Activated CD4-positive, alpha-beta T cell treated with anti-CD3 and anti-CD28 coated beads, Interleukin-2, amount 50 U/mL, for 24 hours (primary cell): ENCODE results near the gene PRR35.

Experiments
- DNase-seq, 2 donors: peaks; one replicate each; pipeline ENCODE4 v3.0.0-alpha.2; 2020; ENCODE audit warnings: low read depth in 1 of 2, low spot score in 1 of 2

The PRR35 gene

DNA sequence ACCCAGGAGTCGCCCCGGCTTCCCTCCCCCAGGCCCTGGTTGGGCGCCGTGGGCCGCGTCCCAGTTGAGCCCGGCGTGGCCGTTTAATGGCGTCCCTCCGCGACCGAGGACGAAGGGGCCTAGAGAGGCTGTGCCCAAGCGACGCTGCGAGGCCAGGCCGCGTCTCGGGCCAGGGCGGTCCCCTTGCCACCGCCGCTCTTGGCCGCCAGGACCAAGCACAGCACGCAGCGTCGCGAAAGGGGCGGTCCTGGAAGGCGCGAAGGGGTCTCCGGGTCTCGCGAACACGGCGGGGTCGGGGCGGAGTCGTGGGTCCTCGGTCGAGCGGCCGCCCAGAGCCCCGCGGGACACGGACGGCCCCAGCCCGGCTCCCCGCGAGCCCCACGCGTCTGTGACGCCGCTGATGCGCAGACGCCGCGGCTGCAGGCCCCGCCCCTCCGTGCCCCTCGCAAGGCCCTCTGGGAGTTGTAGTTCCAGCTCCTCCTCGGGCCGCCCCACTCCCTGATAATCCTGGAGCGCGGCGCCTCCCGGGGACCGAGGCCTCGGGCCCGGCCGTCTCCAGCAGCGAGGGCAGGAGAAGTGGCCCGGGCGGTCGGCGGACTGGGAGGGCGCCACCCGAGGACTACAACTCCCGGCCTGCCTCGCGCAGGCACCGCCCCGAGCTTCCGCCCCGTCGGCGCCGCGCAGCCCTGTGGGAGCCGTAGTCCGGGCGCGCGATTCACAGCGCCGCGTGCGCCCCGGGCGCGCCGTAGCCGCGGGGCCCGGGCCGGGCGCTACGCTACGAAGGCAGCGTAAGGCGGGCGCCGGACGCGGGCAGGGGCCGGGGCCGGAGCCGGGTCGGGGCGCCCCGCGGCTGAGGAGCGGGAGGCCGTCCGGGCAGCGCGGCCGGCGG is 32.9 kb upstream of the PRR35 start, which contains the start of gene CAPN15:
Gene CAPN15 (plus strand): TSS at position 698 of the 889 bp plus-strand sequence. CDS start 19,127 bp downstream, outside the sequence.
- DNase-seq: peak; percentile 80 to 81

DNA sequence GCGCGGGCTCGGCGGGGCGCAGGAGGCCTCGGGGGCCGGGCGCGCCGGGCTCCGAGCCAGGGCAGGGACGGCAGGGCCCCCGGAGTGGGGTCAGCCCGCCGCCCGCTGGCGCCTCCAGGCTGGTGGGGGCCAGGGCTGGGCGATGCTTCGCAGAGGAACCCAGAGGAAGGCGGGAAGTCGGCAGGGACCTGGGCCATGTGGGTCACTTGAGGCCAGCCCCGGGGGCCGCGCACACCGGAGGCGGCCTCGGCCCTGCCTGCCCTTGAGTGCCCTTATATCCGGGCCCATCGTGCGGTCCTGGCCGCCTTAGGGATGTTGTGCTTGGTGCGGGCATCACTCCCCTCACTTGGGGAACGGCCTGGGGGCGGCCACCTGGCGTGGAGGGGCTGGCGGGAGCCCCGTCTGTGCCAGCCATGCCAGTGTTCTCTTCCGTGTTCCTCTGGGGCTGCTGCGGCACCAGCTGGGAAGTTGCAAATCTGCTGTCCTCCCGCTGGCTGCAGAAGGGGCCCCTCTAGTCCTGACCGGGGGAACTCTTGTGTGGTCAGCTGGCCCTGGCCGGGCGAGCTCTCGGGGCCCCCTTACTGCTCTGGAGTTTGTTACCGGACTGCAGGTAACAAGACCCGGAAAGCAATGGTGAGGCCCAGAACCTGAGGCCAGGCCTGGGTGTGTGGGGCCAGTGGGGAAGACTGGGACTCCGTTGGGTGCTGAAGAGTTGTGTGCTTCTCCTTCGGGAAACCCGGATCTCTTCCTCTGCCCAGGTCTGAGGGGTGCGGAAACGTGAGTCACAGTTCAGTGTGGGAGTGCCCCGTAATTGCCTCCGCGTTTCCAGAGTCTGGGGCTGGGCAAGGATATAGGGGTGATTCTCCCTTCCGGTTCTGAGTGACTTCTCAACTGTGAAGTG is 31.8 kb upstream of the PRR35 start:
- peak; percentile 15 to 30 for DNase-seq

DNA sequence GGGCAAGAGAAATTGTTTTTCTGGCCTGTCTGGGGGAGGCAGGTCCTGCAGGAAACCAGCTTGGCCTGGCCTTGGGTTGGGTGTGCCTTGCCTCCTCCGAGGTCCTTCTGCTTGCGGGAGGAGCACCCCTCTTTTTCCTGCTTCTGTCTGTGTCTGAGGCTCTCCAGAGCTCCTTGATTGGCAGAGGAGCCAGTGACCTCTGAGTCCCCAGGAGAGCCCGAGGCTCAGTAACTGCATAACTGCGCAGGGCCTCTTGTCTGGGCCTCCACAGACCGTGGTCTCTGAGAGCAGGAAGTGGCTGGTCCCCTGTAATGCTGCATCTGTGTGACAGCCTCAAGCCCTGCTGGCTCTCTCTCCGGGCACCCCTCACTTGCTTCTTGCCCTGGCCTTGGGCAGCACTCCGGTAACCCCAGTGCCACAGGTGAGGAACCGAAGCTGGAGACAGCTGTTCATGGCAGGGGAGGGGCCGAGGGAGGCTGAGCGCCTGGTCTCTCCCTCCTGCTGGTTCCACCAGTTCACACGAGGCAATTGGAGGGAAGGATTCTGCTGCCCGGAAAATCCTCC is 31.1 kb upstream of the PRR35 start:
- DNase-seq: no peak

DNA sequence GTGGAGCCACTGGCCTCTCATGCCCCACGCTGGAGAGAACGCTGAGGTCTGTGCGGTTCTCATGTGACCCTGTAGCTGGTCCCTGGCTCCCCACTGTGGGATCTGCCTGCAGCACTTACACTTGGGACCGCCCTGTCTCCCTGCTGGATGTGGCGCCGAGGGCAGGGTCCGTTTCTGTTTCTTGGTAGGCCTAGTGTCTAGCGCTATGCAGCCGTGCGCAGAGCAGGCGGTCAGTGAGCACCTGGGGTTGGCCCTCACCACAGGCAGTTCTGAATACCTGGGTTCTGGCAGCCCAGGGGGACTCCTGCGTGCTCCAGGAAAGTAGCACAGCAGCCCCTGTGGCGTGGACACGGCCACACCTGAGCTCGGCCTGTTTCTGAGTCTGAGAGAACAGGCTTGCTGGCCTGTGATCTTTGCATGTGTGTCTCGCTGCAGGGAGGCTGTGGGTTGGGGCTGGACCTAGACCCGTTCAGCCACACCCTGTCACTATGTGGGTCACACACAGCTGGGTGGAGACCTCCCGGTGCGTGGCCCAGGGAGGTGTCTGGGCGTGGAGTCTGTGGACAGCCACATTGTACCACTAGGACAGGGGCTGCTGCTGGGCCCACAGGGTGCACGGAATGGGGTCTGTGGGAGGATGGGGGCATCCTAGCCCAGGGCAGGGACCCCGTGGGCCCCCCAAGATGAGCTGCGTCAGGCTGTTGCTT is 29.9 kb upstream of the PRR35 start:
- no peak for DNase-seq

DNA sequence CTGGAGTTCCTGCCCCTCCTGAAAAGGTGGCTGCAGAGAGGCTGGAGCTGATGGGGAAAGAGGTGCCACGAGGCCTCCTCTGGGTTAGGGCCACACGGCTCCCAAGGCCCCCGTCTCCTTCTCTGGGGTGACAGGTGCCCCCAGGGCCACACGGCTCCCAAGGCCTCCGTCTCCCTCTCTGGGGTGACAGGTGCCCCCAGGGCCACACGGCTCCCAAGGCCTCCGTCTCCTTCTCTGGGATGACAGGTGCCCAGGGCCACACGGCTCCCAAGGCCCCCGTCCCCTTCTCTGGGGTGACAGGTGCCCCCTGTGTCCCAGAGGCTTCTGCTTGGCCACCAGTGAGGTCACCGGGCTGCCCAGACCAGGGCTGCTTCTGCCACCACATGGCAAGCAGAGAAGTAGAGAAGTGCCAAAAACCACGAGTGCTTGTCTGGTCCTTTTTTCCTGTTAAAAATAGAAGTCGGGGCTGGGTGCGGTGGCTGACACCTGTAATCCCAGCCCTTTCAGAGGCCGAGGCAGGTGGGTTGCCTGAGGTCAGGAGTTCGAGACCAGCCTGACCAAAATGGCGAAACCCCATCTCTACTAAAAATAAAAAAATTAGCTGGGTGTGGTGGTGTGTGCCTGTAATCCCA is 28.6 kb upstream of the PRR35 start:
- no peak for DNase-seq

DNA sequence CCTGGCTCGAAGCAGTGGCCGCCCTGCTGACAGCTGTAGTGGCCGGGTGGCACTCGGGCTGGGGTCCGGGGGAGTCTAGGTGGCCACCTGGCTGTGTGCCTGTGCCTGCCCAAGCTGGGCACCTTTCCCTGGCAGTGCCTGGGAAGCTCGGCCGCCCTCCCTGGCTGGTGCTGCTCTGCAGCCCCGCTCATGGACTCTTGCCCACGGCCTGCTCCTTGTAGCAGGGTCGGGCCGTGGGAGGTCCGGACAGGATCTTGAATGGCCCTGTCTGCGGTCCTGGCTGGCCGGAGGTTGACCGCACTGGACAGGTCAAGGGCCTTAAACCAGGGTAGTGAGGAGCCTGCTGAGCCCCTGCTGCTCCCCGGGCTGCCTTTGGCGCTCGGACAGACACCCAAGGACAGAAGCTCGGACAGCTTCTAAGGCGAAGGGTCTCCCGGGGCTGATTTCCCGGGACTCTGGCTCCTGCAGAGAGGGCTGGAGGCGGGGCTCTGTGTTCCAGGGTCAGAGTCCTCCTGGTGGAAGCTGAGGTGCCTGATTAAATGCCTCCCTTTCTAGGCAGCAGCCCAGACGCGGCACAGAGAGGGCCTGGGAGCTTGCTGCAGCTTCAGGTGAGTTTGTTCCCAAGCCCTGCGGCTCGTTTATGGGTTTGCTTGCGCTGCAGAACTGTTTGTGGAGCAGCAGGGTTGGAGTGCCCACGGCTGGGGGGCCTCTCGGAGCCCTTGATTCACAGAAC is 26.6 kb upstream of the PRR35 start:
- no peak for DNase-seq

DNA sequence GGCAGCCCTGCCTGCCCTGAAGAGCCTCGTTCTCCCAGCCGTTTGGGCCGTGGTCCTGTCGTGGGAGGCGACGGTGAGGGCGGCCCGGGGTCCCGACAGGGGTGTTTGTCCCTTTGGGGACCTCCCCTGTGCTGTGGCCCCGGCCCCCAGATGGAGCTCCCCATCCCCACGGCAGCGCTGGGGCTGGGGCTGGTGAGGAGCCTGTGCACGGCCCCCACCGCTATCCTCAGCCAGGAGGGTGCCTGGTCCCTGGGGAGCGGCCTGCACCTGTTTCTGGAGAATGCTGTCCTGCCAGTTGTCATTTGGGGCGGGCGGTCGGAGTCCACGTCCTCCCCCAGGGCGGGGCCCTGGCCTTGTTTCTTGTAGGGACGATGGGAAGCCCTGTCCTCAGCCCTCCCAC is 26.1 kb upstream of the PRR35 start:
- DNase-seq: no peak

DNA sequence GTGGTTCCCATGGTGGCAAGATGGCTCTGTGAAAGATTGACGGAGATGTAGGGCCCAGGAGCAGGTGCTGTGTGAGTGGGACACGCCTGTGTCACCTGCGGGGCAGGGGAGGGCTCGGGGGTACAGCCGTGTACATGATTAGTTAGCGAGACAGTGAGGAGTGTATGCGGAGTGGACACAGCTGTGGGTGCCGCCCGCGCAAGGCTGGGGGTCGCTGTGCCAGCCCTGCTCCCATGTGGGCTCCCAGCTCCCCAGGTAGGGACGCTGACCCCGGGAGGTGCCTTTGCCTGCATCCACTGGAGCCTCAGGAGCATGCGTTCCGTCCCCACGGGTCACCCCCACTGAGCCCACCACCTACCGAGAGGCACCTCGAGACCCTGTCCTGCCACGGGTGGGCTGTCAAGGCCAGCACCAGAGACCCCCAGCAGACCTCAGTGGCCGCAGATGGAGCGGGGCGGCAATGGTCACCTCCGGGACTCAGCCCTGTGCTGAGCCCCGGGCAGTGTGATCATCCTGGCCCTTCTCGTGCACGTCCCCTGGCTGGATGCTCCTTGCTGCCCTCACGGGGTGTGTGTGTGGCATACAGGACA is 25.2 kb upstream of the PRR35 start:
- no peak for DNase-seq

DNA sequence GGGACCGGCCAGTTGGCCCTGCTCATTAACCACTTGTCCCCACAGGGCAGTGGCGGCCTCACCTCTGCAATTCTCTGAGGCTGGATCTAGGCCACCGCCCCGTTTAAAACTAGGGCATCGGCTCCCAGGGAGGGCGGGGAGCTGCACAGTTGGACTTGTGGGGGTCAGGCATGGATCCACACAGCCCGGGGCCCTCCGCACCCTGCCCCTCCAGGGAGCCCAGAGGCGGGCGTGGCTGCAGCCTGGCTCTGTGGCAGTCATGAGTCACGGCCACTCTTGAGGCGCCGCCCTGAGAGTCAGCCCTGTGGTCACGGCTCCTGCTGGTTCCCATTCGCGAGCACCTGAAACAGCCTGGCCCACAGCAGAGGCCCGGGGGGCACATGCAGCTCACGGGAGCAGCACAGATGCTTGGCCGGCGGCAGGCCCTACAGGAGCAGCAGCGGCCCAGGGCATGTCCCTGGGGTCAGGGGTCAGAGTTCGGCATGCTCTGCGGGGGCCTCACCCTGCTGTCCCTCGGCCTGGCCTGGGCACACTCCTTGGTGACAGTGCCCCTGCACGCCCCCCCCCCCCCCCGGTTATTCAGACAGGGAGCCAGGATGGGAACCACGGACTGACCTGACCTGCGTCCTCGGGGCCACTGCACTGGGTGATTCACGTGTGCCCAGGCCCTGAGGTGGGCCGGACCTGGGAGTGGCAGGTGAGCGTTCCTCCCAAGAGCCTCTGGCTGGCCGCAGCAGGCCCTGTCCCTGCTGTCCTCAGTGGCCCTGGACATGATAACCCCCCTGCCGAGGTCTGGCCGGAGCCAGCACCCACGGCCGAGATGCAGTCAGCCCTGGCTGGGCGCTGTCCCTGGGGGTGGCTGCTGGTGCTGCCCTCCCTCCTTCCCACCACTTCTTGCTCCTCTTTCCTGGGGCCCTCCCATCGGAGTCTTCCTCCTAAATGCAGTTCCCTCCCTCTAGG is 24.5 kb upstream of the PRR35 start:
- DNase-seq: no peak

DNA sequence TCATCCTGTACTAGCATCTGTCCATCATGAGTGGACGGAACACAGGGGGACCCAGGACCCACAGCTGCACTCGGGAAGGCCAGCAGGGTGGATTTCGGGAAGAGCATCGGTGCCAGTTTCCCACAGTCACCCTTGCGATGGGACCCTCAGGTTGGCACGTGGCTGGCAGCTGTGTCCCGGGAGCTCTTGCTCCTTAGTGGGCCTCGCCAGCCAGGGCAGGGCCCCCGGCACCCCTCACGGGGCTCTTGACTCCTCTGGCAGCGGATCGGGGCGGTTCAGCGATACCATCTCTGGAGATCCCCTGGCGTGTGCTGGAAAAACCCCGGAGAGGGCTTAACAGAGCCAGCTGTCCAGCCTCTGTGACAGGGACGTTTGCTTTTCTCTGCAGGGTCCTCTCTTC is 23.4 kb upstream of the PRR35 start:
- no peak for DNase-seq

DNA sequence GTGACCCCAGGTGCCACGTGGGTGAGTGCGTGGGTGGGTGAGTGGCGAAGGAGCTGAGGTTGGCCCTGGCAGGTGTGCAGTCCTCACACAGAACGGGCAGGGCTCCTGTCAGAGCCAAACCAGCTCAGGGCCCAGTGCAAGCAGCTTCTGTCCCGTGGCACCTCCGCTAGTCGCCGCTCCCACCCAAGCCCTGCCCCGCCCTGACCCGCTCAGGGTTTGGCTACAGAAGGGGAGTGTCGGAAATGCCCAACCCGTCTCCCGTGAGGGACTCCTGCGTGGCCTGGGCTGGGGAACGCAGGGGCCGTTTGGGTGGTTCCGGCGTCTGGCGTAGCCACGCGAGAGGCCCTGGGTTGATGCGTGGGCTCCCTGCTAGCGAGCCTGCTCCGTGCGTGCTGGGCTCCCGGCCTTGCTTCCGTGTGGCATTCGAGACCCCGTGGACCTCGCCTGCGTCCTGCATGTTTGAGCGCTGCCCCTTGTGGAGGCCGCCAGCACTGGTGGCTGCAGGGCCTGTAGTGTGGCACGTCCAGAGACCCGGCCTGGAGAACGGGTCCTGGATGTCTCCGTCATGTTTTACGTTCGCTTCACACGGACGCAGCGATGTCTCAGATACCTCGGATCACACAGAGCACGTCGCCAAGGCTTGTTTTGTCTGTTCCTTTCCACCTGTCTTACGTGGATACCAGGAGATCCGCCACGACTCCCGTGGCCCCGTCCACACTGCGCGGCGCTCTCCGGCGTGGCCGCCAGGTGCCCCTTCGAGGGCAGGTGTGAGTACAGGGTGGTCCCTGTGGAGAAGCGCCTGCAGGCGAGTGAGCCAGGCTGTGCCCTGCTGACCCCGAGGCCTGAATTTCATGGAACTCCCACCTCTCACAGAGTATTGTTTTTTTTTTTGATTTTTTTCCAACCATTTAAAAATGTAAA is 22.5 kb upstream of the PRR35 start:
- no peak for DNase-seq

DNA sequence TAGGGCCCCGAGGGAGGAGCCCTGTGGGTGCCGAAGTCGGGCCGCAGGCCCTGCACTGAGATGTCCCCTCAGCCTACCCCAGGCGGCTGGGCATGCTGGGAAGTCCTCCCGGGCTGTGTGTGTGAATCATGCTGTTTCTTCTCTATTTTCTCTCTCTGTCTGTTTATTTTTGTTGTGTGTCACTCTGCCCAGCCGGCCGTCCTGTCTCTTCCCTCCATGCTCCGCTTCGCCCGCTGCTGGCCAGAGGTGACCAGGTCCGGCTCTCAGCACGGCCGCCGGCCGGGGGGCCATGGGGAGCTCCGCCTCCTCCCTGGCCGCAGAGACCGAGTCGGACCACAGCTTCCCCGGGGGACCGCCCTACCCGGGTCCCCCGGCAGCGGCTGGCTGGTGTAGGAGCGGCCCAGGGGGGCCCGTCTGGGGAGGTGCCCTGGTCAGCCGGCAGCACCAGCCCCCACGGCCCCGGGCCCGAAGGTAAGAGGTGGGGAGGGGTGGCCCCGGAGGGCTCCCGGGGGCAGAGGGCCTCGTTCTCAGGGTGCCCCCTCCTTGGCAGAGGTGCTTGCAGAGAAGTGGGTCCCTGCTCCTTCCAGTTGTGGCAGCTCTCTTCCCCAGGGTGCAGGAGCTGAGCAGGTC is 20.2 kb upstream of the PRR35 start:
- DNase-seq: no peak

DNA sequence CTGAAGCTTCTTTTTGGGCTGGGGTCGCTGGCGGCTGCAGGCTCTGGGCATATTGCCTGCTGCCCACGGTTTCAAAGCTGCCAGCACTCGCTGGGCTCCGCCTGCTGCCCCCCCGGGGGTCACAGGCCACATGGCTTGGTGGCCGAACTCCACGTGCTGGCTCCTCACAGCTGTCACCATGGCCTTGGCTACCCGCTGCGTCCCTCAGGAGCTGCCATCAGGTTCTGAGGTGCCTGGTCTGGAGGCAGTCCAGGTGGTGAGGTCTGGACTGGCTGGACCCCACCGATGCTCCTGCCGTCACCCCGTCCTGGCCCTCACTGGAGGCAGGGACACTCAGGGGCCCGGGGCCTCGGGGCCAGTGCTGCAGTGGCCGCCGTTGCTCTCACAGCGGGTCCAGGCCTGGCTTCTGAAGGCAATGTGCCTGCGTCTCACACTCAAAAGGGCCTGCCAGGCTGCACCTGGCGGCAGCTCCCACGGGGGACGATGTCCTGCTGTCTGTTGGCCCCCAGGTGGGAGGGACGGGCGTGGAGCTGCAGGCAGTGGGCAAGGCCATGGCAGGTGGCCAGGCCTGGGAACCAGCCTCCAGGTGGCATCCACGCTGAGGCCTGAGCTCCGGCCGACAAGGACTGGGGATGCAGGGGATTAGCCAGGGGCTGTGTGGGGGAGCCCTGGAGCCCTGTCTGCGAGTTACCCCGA is 19.4 kb upstream of the PRR35 start:
- no peak for DNase-seq

DNA sequence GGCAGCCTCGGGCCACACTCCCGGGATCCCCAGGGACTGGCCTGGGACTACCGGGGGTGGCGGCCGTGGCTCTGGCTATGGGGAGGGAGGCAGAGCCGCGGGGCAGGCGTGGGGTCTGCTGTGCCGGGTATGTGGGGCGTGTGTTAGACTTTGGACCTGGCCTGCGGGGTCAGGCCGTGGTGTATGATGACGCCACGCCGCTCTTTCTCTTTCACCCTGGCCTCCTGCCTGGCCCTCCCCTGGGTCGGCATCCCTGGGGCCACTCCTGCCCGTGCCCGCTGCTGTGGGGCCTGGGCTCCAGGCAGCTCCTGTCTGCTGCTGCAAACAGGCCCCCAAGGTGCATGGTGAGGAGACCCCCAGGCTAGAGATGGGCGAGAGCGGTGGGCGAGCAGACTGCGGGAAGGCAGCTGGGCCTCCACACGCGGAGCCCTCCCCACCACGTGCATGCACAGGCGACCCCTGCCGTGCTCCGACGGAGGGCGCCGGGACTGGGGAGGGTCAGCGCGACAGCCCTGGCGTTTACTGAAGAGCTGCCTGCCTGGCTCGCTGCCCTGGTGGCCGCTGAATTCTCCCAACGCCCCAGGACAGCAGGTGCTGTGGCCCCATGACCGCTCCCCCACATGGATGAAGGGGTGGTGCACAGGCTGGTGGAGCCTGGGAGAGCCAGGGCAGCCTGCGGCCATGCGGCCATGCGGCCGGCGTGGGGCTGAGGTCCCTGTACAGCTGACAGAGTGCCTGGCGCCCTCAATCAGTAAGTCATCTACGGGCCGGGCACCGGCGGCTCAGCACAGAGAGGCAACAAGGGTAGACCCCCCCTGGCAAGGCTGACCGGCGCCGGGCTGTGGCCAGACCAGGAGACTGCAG is 16.7 kb upstream of the PRR35 start:
- DNase-seq: no peak

DNA sequence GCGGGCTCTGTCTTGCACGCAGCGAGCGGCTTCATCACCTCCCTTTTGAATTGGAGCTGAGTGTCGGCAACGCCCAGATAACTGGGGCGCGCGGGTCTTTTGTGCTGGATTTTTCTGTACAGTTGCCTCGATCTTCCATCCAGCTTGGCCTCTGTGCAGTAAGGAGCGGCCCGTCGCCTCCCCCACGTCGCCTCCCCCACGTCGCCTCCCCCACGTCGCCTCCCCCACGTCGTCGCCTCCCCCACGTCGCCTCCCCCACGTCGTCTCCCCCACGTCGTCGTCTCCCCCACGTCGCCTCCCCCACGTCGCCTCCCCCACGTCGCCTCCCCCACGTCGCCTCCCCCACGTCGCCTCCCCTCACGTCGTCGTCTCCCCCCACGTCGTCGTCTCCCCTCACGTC is 15.7 kb upstream of the PRR35 start:
- DNase-seq: no peak
